WTC11 (cell line): ENCODE measurements around the gene ZNF608. TPM values are rescaled to one million over a fixed set of nuclear protein-coding genes. Genes with fewer than 3 reads are reported as not detected.

Experiments
- ATAC-seq: fragments of 200-7000 bp; cut with Tn5 transposase; 2 replicates; pipeline ENCODE4 v1.10.0; 2021; ENCODE audit warnings: mild to moderate bottlenecking, moderate library complexity
- CTCF ChIA-PET: fragments of 300-600 bp; sonication (Branson Sonifier 250); formaldehyde crosslinking; loops from one replicate; lab custom pipeline; 2021; ENCODE audit warnings: antibody characterized with exemption; lab: Charles Lee
- POLR2A ChIA-PET: fragments of 350-600 bp; sonication (Branson Sonifier 250); formaldehyde crosslinking; loops from one replicate; lab custom pipeline; 2021; ENCODE audit warnings: antibody characterized with exemption; lab: Charles Lee
- DNase-seq: peaks from one replicate; pipeline ENCODE4 v3.0.0; 2021; ENCODE audit warnings: low spot score
- H3K27ac Mint-ChIP-seq: 2 replicates; pipeline ENCODE4 v1.8.0; 2021; ENCODE audit warnings: mixed read lengths
- H3K27me3 Mint-ChIP-seq: 2 replicates; pipeline ENCODE4 v1.8.0; 2021; ENCODE audit warnings: low read depth, mild to moderate bottlenecking, moderate library complexity, mixed read lengths
- H3K36me3 Mint-ChIP-seq: 2 replicates; pipeline ENCODE4 v1.8.0; 2021; ENCODE audit warnings: mixed read lengths
- H3K4me1 Mint-ChIP-seq: 2 replicates; pipeline ENCODE4 v1.8.0; 2022; ENCODE audit warnings: mixed read lengths
- H3K4me3 Mint-ChIP-seq: 2 replicates; pipeline ENCODE4 v1.8.0; 2021; ENCODE audit warnings: mild to moderate bottlenecking, moderate library complexity, mixed read lengths
- H3K9me3 Mint-ChIP-seq: 2 replicates; pipeline ENCODE4 v1.8.0; 2021; ENCODE audit warnings: mixed read lengths
- CBFB ChIP-seq: sonication (generic); formaldehyde crosslinking; IDR thresholded peaks from 2 replicates; pipeline ENCODE4 v1.8.1; 2022; ENCODE audit warnings: mild to moderate bottlenecking, low read depth, missing genetic modification reagents
- CDX4 ChIP-seq: fragments of 250-450 bp; sonication (Bioruptor Pico); IDR thresholded peaks from 2 replicates; pipeline ENCODE4 v1.9.0; 2021; ENCODE audit warnings: moderate library complexity, mild to moderate bottlenecking, inconsistent platforms, borderline replicate concordance
- CREM ChIP-seq: sonication (generic); formaldehyde crosslinking; IDR thresholded peaks from 2 replicates; pipeline ENCODE4 v1.8.1; 2022; ENCODE audit warnings: mild to moderate bottlenecking, missing genetic modification reagents, moderate library complexity
- ERG ChIP-seq: fragments of 250-450 bp; sonication (Bioruptor Pico); IDR thresholded peaks from 2 replicates; pipeline ENCODE4 v1.8.0; 2021; ENCODE audit warnings: mild to moderate bottlenecking
- ESRRA ChIP-seq: sonication (generic); formaldehyde crosslinking; IDR thresholded peaks from 2 replicates; pipeline ENCODE4 v1.8.1; 2022; ENCODE audit warnings: mild to moderate bottlenecking, missing genetic modification reagents, borderline replicate concordance
- FOXJ3 ChIP-seq: sonication (generic); formaldehyde crosslinking; IDR thresholded peaks from 2 replicates; pipeline ENCODE4 v1.9.0; 2021; ENCODE audit warnings: missing genetic modification reagents, mild to moderate bottlenecking, borderline replicate concordance
- FOXP1 ChIP-seq: sonication (generic); formaldehyde crosslinking; IDR thresholded peaks from 2 replicates; pipeline ENCODE4 v1.8.0; 2022; ENCODE audit warnings: missing genetic modification reagents, mild to moderate bottlenecking, moderate library complexity, borderline replicate concordance
- GTF2I ChIP-seq: fragments of 250-450 bp; sonication (Bioruptor Pico); conservative IDR thresholded peaks from 2 replicates; pipeline ENCODE4 v1.4.0; 2021; ENCODE audit warnings: mild to moderate bottlenecking
- IRF2 ChIP-seq: sonication (generic); formaldehyde crosslinking; IDR thresholded peaks from 2 replicates; pipeline ENCODE4 v1.8.0; 2022; ENCODE audit warnings: low read depth, missing genetic modification reagents, borderline replicate concordance
- JUN ChIP-seq: sonication (generic); formaldehyde crosslinking; IDR thresholded peaks from 2 replicates; pipeline ENCODE4 v1.8.0; 2023; ENCODE audit warnings: mild to moderate bottlenecking, missing genetic modification reagents
- MLX ChIP-seq: sonication (generic); formaldehyde crosslinking; IDR thresholded peaks from 2 replicates; pipeline ENCODE4 v1.8.1; 2023; ENCODE audit warnings: mild to moderate bottlenecking, missing genetic modification reagents, moderate library complexity
- MYBL2 ChIP-seq: sonication (generic); formaldehyde crosslinking; IDR thresholded peaks from 2 replicates; pipeline ENCODE4 v1.8.1; 2023; ENCODE audit warnings: mild to moderate bottlenecking, moderate library complexity, missing genetic modification reagents
- NR1H2 ChIP-seq: sonication (generic); formaldehyde crosslinking; IDR thresholded peaks from 2 replicates; pipeline ENCODE4 v1.9.0; 2021; ENCODE audit warnings: mild to moderate bottlenecking, moderate library complexity, missing genetic modification reagents
- PRRX2 ChIP-seq: fragments of 250-450 bp; sonication (Bioruptor Pico); IDR thresholded peaks from 2 replicates; pipeline ENCODE4 v1.8.0; 2021; ENCODE audit warnings: mild to moderate bottlenecking
- RELA ChIP-seq: sonication (generic); formaldehyde crosslinking; IDR thresholded peaks from 2 replicates; pipeline ENCODE4 v1.8.1; 2022; ENCODE audit warnings: missing genetic modification reagents, mild to moderate bottlenecking, borderline replicate concordance
- TEAD1 ChIP-seq: sonication (generic); formaldehyde crosslinking; IDR thresholded peaks from 2 replicates; pipeline ENCODE4 v1.8.0; 2022; ENCODE audit warnings: mild to moderate bottlenecking, missing genetic modification reagents
- TEAD4 ChIP-seq: sonication (generic); formaldehyde crosslinking; IDR thresholded peaks from 2 replicates; pipeline ENCODE4 v1.8.0; 2022; ENCODE audit warnings: mild to moderate bottlenecking, missing genetic modification reagents
- TP53 ChIP-seq: sonication (generic); formaldehyde crosslinking; IDR thresholded peaks from 2 replicates; pipeline ENCODE4 v1.8.1; 2023; ENCODE audit warnings: mild to moderate bottlenecking, missing genetic modification reagents
- USF2 ChIP-seq: sonication (generic); formaldehyde crosslinking; IDR thresholded peaks from 2 replicates; pipeline ENCODE4 v1.8.1; 2023; ENCODE audit warnings: mild to moderate bottlenecking, missing genetic modification reagents, moderate library complexity
- ZMAT4 ChIP-seq: fragments of 250-450 bp; sonication (Bioruptor Pico); IDR thresholded peaks from 2 replicates; pipeline ENCODE4 v1.9.0; 2021; ENCODE audit warnings: mild to moderate bottlenecking
- ZNF281 ChIP-seq: sonication (generic); formaldehyde crosslinking; IDR thresholded peaks from 2 replicates; pipeline ENCODE4 v1.8.0; 2023; ENCODE audit warnings: mild to moderate bottlenecking, missing genetic modification reagents
- ZNF396 ChIP-seq: fragments of 250-450 bp; sonication (Bioruptor Pico); IDR thresholded peaks from 2 replicates; pipeline ENCODE4 v1.8.0; 2021; ENCODE audit warnings: mild to moderate bottlenecking, moderate library complexity, borderline replicate concordance
- total RNA-seq: library from RNA; stranded (reverse); gene quantifications from 3 replicates; pipeline ENCODE4 v1.2.3, GENCODE V29; 2021

The ZNF608 gene
- total RNA-seq, 1 experiment from 2014 or later, result 40.6 TPM

- H3K9me3 Mint-ChIP-seq, result 0 out of 2 replicates have a peak, but pooled peaks cover 4% of the 10 kb centered on the region
- no peak for DNase-seq
- ATAC-seq, result no peak
- ChIA-PET POLR2A (no interaction called here), CTCF (no interaction called here)
- no peaks in the 10 kb centered on the region for H3K36me3 Mint-ChIP-seq
- H3K27ac Mint-ChIP-seq, result no peak overlapping the region
- H3K4me1 Mint-ChIP-seq, result no peaks in the 10 kb centered on the region
- no peak overlapping the region for H3K4me3 Mint-ChIP-seq
- H3K27me3 Mint-ChIP-seq, result no peaks in the 10 kb centered on the region
- TF ChIP-seq GTF2I (CRISPR knock-in tag) (no peak), FOXP1 (CRISPR knock-in tag) (no peak), NR1H2 (CRISPR knock-in tag) (no peak)
Observed at GRCh38 chr5:124789104-124789605, 42.7 kb upstream of the ZNF608 start.

GRCh38 chr5:124783794-124784193 is 37.4 kb upstream of the ZNF608 start:
- DNase-seq, result no peak
- Mint-ChIP-seq H3K36me3 (peaks cover 5% of the 10 kb centered on the region; the same call in 1 of the 2 replicates), H3K9me3 (peaks cover 8% of the 10 kb centered on the region), H3K4me3 (no peak overlapping the region), H3K27me3 (no peaks in the 10 kb centered on the region), H3K27ac (no peak overlapping the region)
- ChIA-PET CTCF (no interaction called here), POLR2A (no interaction called here)
- no peak for ATAC-seq
- no peak for TF ChIP-seq TEAD4 (CRISPR knock-in tag)
- no peak for TF ChIP-seq IRF2 (CRISPR knock-in tag)
- no peak for TF ChIP-seq TP53 (CRISPR knock-in tag)
- TF ChIP-seq TEAD1 (CRISPR knock-in tag), result no peak
- no peak for TF ChIP-seq MLX (CRISPR knock-in tag)
- TF ChIP-seq CDX4 (CRISPR knock-in tag), result no peak
- TF ChIP-seq USF2 (CRISPR knock-in tag), result no peak
- TF ChIP-seq FOXJ3, result no peak
- no peak for TF ChIP-seq ZNF396 (CRISPR knock-in tag)
- TF ChIP-seq ESRRA, result no peak
- no peak for TF ChIP-seq CBFB (CRISPR knock-in tag)
- TF ChIP-seq PRRX2, result no peak
- TF ChIP-seq CREM (CRISPR knock-in tag), result no peak
- TF ChIP-seq RELA (CRISPR knock-in tag), result no peak
- TF ChIP-seq ZNF281 (CRISPR knock-in tag), result no peak
- TF ChIP-seq ZMAT4 (CRISPR knock-in tag), result no peak
- TF ChIP-seq JUN (CRISPR knock-in tag), result no peak
- no peak for TF ChIP-seq MYBL2 (CRISPR knock-in tag)
- TF ChIP-seq ERG (CRISPR knock-in tag), result no peak
- TF ChIP-seq, all 79 proteins: peak for 0
- H3K4me1 Mint-ChIP-seq, result no peaks in the 10 kb centered on the region
